Measurements from ENCODE around the gene PANK2.
"Not testable (repeated sequence)": the region's sequence is repeated elsewhere in the genome, so short reads cannot be mapped to it uniquely, and the experiment has no call there.

Gene PANK2

GRCh38 chr20:3885715-3886114, 3.5 kb upstream of the PANK2 start:
- Histone ChIP-seq H3K4me1 (ENCODE audit: control insufficient read depth, insufficient read depth, low read length, poor library complexity, severe bottlenecking) (peaks cover 7% of the 10 kb centered on the region), H3K27ac (ENCODE audit: insufficient read depth, low read length, poor library complexity, severe bottlenecking) (no peak overlapping the region), H3K9me3 (ENCODE audit: control insufficient read depth, low read length) (no peaks in the 10 kb centered on the region), H3K4me3 (ENCODE audit: insufficient read depth, low read depth, low read length, poor library complexity, severe bottlenecking) (no peak overlapping the region), H3K36me3 (ENCODE audit: control insufficient read depth, insufficient read depth, low read length) (no peaks in the 10 kb centered on the region), H3K27me3 (replicated peaks; ENCODE audit: control insufficient read depth, insufficient read depth, low read length, poor library complexity, severe bottlenecking) (no peaks in the 10 kb centered on the region)
- no peak for DNase-seq

- H3K4me3 ChIP-seq (ENCODE audit: insufficient read depth, low read depth, low read length, poor library complexity, severe bottlenecking), result peak overlapping the region; percentile 83
- no peak for DNase-seq
- peaks cover 14% of the 10 kb centered on the region for H3K4me1 ChIP-seq (ENCODE audit: control insufficient read depth, insufficient read depth, low read length, poor library complexity, severe bottlenecking)
- no peaks in the 10 kb centered on the region for H3K27me3 ChIP-seq (replicated peaks; ENCODE audit: control insufficient read depth, insufficient read depth, low read length, poor library complexity, severe bottlenecking)
- peak overlapping the region; percentile 76 for H3K27ac ChIP-seq (ENCODE audit: insufficient read depth, low read length, poor library complexity, severe bottlenecking)
- H3K9me3 ChIP-seq (ENCODE audit: control insufficient read depth, low read length), result no peaks in the 10 kb centered on the region
- H3K36me3 ChIP-seq (ENCODE audit: control insufficient read depth, insufficient read depth, low read length), result no peaks in the 10 kb centered on the region
These were observed 1.1 kb upstream of the PANK2 start for GRCh38 chr20:3887876-3888620.

- Histone ChIP-seq H3K4me3 (ENCODE audit: insufficient read depth, low read depth, low read length, poor library complexity, severe bottlenecking) (peak overlapping the region; percentile 83), H3K27ac (ENCODE audit: insufficient read depth, low read length, poor library complexity, severe bottlenecking) (peak overlapping the region; percentile 76), H3K27me3 (replicated peaks; ENCODE audit: control insufficient read depth, insufficient read depth, low read length, poor library complexity, severe bottlenecking) (no peaks in the 10 kb centered on the region), H3K9me3 (ENCODE audit: control insufficient read depth, low read length) (no peaks in the 10 kb centered on the region), H3K36me3 (ENCODE audit: control insufficient read depth, insufficient read depth, low read length) (no peaks in the 10 kb centered on the region), H3K4me1 (ENCODE audit: control insufficient read depth, insufficient read depth, low read length, poor library complexity, severe bottlenecking) (peaks cover 21% of the 10 kb centered on the region)
- DNase-seq, result peak; percentile 17 to 38 (median 22)
These were observed 556 bp downstream of the PANK2 start for GRCh38 chr20:3889489-3890397.

GRCh38 chr20:3890398-3890751, 1.2 kb downstream of the PANK2 start:
- Histone ChIP-seq H3K9me3 (ENCODE audit: control insufficient read depth, low read length) (no peaks in the 10 kb centered on the region), H3K4me3 (ENCODE audit: insufficient read depth, low read depth, low read length, poor library complexity, severe bottlenecking) (peak overlapping the region; percentile 83), H3K4me1 (ENCODE audit: control insufficient read depth, insufficient read depth, low read length, poor library complexity, severe bottlenecking) (peaks cover 21% of the 10 kb centered on the region), H3K27ac (ENCODE audit: insufficient read depth, low read length, poor library complexity, severe bottlenecking) (peak overlapping the region; percentile 76), H3K27me3 (replicated peaks; ENCODE audit: control insufficient read depth, insufficient read depth, low read length, poor library complexity, severe bottlenecking) (no peaks in the 10 kb centered on the region), H3K36me3 (ENCODE audit: control insufficient read depth, insufficient read depth, low read length) (no peaks in the 10 kb centered on the region)
- DNase-seq, result no peak

- H3K4me3 ChIP-seq (ENCODE audit: insufficient read depth, low read depth, low read length, poor library complexity, severe bottlenecking), result peak overlapping the region; percentile 83
- H3K27ac ChIP-seq (ENCODE audit: insufficient read depth, low read length, poor library complexity, severe bottlenecking), result peak overlapping the region; percentile 15
- no peaks in the 10 kb centered on the region for H3K27me3 ChIP-seq (replicated peaks; ENCODE audit: control insufficient read depth, insufficient read depth, low read length, poor library complexity, severe bottlenecking)
- no peaks in the 10 kb centered on the region for H3K36me3 ChIP-seq (ENCODE audit: control insufficient read depth, insufficient read depth, low read length)
- no peak for DNase-seq
- no peaks in the 10 kb centered on the region for H3K9me3 ChIP-seq (ENCODE audit: control insufficient read depth, low read length)
- peaks cover 28% of the 10 kb centered on the region for H3K4me1 ChIP-seq (ENCODE audit: control insufficient read depth, insufficient read depth, low read length, poor library complexity, severe bottlenecking)
These were observed 2.1 kb downstream of the PANK2 start for GRCh38 chr20:3890999-3891929.

- peaks cover 35% of the 10 kb centered on the region for H3K4me1 ChIP-seq (ENCODE audit: control insufficient read depth, insufficient read depth, low read length, poor library complexity, severe bottlenecking)
- H3K9me3 ChIP-seq (ENCODE audit: control insufficient read depth, low read length), result no peaks in the 10 kb centered on the region
- H3K27ac ChIP-seq (ENCODE audit: insufficient read depth, low read length, poor library complexity, severe bottlenecking), result no peak overlapping the region
- no peaks in the 10 kb centered on the region for H3K36me3 ChIP-seq (ENCODE audit: control insufficient read depth, insufficient read depth, low read length)
- no peaks in the 10 kb centered on the region for H3K27me3 ChIP-seq (replicated peaks; ENCODE audit: control insufficient read depth, insufficient read depth, low read length, poor library complexity, severe bottlenecking)
- H3K4me3 ChIP-seq (ENCODE audit: insufficient read depth, low read depth, low read length, poor library complexity, severe bottlenecking), result no peak overlapping the region
- no peak for DNase-seq
These were observed 5.6 kb downstream of the PANK2 start for GRCh38 chr20:3894796-3895195.

- Histone ChIP-seq H3K4me3 (ENCODE audit: insufficient read depth, low read depth, low read length, poor library complexity, severe bottlenecking) (no peak overlapping the region), H3K9me3 (ENCODE audit: control insufficient read depth, low read length) (no peaks in the 10 kb centered on the region), H3K27me3 (replicated peaks; ENCODE audit: control insufficient read depth, insufficient read depth, low read length, poor library complexity, severe bottlenecking) (no peaks in the 10 kb centered on the region), H3K4me1 (ENCODE audit: control insufficient read depth, insufficient read depth, low read length, poor library complexity, severe bottlenecking) (peaks cover 47% of the 10 kb centered on the region), H3K27ac (ENCODE audit: insufficient read depth, low read length, poor library complexity, severe bottlenecking) (no peak overlapping the region), H3K36me3 (ENCODE audit: control insufficient read depth, insufficient read depth, low read length) (no peaks in the 10 kb centered on the region)
- DNase-seq, result no peak
These were observed 7.1 kb downstream of the PANK2 start for GRCh38 chr20:3896302-3896701.

GRCh38 chr20:3896853-3897583, 7.8 kb downstream of the PANK2 start:
- H3K9me3 ChIP-seq (ENCODE audit: control insufficient read depth, low read length), result no peaks in the 10 kb centered on the region
- H3K27ac ChIP-seq (ENCODE audit: insufficient read depth, low read length, poor library complexity, severe bottlenecking), result no peak overlapping the region
- H3K4me1 ChIP-seq (ENCODE audit: control insufficient read depth, insufficient read depth, low read length, poor library complexity, severe bottlenecking), result peaks cover 44% of the 10 kb centered on the region
- no peak for DNase-seq
- no peaks in the 10 kb centered on the region for H3K27me3 ChIP-seq (replicated peaks; ENCODE audit: control insufficient read depth, insufficient read depth, low read length, poor library complexity, severe bottlenecking)
- H3K36me3 ChIP-seq (ENCODE audit: control insufficient read depth, insufficient read depth, low read length), result no peaks in the 10 kb centered on the region
- no peak overlapping the region for H3K4me3 ChIP-seq (ENCODE audit: insufficient read depth, low read depth, low read length, poor library complexity, severe bottlenecking)

- not testable (repeated sequence) for H3K27me3 ChIP-seq (replicated peaks; ENCODE audit: control insufficient read depth, insufficient read depth, low read length, poor library complexity, severe bottlenecking); H3K27ac ChIP-seq (ENCODE audit: insufficient read depth, low read length, poor library complexity, severe bottlenecking); H3K4me3 ChIP-seq (ENCODE audit: insufficient read depth, low read depth, low read length, poor library complexity, severe bottlenecking); DNase-seq; H3K36me3 ChIP-seq (ENCODE audit: control insufficient read depth, insufficient read depth, low read length); H3K9me3 ChIP-seq (ENCODE audit: control insufficient read depth, low read length)
- H3K4me1 ChIP-seq (ENCODE audit: control insufficient read depth, insufficient read depth, low read length, poor library complexity, severe bottlenecking), result peaks cover 39% of the 10 kb centered on the region
These were observed 9.0 kb downstream of the PANK2 start for GRCh38 chr20:3898181-3898580.
